ENCODE results near the gene LRRC25. TPM values are rescaled to one million over a fixed set of nuclear protein-coding genes. Genes with fewer than 3 reads are reported as not detected.
A peak's percentile ranks its signal among the peaks of the same experiment; 100 is the strongest.
"Not testable (repeated sequence)": the region's sequence is repeated elsewhere in the genome, so short reads cannot be mapped to it uniquely, and the experiment has no call there.

The LRRC25 gene
- total RNA-seq, 1 experiment from 2014 or later = not detected

DNA sequence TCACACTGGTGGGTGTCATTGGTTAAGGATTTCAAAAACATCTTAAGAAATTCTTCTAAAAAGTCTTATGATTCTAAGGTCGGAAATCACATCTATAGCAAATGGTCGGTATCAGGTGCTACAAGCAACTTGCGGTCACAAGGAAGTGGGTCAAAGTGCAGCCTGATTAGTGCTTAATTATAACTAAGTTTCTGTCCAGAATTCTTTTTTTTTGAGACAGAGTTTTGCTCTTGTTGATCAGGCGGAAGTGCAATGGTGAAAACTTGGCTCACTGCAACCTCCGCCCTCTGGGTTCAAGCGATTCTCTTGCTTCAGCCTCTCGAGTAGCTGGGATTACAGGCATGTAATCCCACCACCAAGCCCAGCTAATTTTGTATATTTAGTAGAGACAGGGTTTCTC lies 12.6 kb downstream of the LRRC25 start:
- DNase-seq (ENCODE audit: low read depth) = no peak

DNA sequence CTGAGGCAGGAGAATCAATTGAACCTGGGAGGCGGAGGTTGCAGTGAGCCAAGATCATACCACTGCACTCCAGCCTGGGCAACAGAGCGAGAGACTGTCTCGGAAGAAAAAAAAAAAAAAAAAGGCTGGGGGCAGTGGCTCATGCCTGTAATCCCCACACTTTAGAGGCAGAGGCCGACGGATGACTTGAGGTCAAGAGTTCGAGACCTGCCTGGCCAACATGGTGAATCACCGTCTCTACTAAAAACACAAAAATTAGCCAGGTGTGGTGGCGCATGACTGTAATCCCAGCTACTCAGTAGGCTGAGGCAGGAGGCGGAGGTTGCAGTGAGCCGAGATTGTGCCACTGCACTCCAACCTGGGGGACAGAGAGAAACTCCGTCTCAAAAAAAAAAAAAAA lies 13.8 kb downstream of the LRRC25 start:
- DNase-seq (ENCODE audit: low read depth) = not testable (repeated sequence)

GRCh38 chr19:18380843-18381242 lies 16.6 kb downstream of the LRRC25 start:
- DNase-seq (ENCODE audit: low read depth) = no peak

DNA sequence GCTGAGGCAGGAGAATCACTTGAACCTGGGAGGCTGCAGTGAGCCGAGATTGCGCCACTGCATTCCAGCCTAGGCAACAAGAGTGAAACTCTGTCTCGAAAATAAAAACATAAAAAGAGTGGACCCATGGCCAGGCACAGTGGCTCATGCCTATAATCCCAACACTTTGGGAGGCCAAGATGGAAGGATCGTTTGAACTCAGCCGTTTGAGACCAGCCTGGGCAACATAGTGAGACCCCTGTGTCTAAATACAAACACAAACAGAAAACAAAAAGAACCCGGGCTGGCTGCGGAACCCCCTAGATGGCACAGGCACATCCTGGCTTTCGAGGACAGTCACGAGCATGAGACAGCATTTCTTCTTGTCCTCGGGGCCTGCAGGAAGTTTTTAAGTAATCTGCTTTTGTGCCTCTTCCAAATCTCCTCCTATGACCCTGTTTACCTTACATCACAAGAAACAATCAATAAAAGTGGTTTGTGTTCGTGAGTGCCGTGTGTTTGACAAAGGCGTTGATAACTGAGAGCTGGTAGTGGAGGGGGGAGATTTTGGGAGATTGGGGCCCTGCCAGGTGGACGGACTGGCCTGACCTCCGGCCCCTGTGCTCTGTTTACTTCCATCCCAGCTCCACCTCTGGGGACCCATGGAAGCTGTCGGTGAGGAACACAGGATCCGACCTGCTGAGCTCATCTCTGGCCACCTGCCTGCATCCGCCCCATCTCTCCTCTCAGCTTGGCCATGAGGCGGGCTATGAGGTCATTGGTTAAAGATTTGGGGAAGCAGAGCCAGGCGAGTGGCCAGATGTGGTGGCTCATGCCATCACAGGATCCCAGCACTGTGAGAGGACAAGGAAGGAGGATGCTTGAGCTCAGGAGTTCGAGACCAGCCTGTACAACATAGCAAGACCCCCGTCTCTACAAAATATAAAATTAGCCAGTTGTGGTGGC lies 17.3 kb downstream of the LRRC25 start:
- no peak for DNase-seq (ENCODE audit: low read depth)

DNA sequence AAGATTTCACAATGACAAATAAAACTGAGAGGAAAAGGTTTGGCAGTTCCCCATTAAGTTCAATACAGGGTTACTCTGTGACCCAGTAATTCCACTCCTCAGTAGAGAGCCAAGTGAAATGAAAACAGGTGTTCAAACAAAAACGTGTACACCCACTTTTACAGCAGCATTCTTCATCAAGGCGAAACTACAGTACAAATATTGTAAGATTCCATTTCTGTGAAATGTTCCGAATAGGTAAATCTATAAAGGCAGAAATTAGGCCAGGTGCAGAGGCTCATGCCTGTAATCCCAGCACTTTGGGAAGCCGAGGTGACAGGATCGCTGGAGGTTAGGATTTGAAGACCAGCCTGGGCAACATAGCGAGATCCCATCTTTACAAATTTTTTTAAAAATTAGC lies 20.4 kb downstream of the LRRC25 start:
- DNase-seq (ENCODE audit: low read depth) = no peak

DNA sequence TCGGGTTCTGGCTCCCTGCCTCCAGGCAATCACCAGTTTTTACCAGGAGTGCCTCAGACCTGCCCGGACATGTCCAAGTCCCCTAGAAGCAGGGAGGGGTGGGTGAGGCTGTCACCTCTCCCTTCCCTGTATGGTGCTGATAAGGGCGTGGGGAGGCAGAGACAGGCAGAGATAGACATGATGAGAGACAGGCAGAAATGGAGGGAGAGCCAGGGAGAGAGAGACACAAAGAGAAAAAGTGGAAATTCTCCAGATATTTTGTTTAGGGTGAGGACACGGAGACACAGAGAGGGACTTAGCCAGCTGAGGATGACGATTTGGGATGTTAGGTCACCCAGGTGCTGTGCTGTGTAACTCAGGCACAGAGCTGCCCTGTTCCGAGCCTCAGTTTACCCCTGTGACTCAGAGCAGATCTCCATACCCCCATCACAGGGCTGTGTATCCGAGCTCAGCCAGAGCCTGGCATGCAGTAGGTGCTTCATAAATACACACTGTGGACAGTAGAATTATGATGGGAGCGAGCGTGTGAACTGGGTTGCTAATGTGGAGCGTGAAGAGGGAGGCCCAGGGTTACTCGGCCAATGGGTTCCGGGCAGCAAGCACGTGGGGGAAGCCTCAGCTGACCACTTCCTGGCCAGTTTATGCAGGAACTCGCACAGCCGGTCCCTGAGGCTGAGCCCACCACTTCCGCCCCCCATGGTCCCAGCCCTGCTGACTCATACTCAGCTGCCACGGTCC lies 23.4 kb downstream of the LRRC25 start:
- DNase-seq (ENCODE audit: low read depth) = peak; percentile 100

GRCh38 chr19:18373407-18373891 lies 24.0 kb downstream of the LRRC25 start:
- DNase-seq (ENCODE audit: low read depth) = no peak

- DNase-seq (ENCODE audit: low read depth) = no peak
Measured at GRCh38 chr19:18368504-18369222, 28.8 kb downstream of the LRRC25 start.

DNA sequence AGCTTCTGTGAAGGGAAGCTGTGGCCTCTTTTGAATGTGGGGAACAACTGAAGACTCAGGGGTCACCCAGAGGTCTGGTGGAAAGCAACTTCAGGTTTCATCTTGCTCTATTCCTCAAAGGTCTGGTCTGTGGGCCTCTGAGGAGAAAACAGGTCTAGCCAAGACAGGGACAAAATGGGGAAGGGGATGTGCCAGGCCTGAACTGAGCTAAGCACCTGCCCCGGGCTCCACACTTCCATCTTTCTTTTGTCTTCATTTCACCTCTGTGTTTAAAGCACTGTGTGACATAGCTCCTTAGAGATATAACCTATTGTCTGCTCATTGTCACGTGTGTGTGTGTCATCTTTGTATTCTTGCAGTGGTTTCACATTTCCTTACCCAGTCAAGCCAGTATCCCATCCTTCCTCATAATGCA lies 31.4 kb downstream of the LRRC25 start:
- DNase-seq (ENCODE audit: low read depth) = peak; percentile 76

GRCh38 chr19:18364826-18365528 lies 32.4 kb downstream of the LRRC25 start:
- peak; percentile 96 for DNase-seq (ENCODE audit: low read depth)

- DNase-seq (ENCODE audit: low read depth) = not testable (repeated sequence)
Measured at GRCh38 chr19:18364277-18364825, 33.1 kb downstream of the LRRC25 start.

DNA sequence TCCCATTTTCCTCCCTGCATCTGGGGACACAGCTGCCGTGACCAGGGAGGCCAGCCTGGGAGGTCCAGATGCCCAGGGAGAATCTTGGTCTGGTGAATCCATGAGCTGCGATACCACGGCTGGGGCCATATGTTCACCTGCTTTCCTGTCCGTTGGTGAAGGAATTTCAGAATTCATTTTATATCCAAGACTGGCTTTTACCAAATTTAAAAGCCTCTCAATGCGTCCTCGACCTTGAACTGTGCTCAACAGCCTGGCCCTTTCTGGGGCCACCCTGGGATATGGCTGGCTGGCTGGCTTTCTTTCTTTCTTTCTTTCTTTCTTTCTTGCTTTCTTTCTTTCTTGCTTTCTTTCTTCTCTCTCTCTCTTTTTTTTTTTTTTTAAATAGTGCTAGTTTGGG lies 33.6 kb downstream of the LRRC25 start:
- DNase-seq (ENCODE audit: low read depth) = no peak

DNA sequence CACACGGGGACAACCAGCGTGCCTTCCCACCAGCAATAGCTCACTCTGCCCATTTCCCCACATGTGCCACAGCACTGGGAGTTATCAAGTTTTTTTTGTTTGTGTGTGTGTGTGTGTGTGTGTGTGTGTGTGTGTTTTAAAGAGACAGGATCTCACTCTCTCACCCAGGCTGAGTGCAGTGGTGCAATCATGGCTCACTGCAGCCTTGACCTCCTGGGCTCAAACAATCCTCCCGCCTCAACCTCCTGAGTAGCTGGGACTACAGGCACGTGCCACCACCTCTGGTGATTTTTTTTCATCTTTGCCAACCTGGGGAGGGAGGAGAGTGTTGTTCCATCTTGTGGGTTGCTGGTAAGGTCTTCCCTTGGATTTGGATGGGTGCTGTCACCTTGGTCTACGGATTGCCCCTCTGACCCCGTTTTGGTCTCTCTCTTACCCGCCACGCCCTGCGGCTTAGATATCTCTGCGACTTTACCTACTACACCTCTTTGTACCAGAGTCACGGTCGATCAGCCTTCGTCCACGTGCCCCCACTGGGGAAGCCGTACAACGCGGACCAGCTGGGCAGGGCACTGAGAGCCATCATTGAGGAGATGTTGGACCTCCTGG lies 34.4 kb downstream of the LRRC25 start:
- no peak for DNase-seq (ENCODE audit: low read depth)

DNA sequence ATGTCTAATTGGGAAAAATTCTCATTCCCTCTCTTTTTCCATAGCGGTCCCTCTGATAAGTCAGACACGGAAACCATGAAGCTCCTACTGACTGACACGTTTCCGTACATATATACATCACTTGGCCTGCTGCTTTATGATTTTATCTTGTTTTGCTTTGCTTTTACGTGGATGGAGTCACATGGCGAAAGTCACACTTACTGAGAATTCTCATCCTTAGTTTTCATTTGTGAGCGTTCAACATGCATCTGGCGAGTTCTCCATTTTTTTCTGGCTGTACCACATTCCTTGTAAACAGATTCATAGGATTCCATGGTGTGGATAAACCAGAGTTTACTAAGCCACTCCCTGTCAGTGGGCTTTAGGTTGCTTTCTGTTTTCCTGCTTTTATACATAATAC lies 35.8 kb downstream of the LRRC25 start:
- no peak for DNase-seq (ENCODE audit: low read depth)

DNA sequence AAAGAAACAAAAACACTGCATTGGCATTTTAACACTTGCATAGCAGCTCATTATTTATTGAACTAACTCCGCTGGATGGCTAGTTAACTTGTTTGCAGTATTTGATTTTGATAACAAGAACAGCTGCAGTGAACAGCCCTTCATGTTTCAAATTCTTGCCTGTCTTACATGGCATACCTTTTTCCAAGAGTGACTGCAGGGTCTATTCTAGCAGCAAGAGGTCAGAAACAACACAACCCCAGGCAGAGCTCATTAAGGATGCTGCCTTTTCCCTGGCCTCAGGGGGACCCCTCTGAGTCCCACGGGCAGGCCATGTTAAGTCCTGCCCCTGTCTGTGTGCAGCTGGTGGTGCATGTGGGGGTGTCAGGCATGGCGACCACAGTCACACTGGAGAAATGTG lies 40.4 kb downstream of the LRRC25 start:
- no peak for DNase-seq (ENCODE audit: low read depth)

DNA sequence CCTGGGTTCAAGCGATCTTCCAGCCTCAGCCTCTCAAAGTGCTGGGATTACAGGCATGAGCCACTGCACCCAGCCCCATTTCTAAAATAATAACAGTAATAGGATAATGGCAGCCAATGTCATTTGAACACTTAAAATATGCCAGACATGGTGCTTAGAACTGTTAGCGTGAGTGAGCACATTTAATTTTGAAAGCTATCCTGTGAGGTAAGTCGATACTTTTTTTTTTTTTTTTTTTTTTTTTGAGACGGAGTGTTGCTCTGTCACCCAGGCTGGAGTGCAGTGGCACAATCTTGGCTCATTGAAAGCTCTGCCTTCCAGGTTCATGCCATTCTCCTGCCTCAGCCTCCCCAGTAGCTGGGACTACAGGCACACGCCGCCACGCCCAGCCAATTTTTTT lies 42.7 kb downstream of the LRRC25 start:
- not testable (repeated sequence) for DNase-seq (ENCODE audit: low read depth)

GRCh38 chr19:18353378-18354005 lies 43.9 kb downstream of the LRRC25 start:
- DNase-seq (ENCODE audit: low read depth) = no peak

DNA sequence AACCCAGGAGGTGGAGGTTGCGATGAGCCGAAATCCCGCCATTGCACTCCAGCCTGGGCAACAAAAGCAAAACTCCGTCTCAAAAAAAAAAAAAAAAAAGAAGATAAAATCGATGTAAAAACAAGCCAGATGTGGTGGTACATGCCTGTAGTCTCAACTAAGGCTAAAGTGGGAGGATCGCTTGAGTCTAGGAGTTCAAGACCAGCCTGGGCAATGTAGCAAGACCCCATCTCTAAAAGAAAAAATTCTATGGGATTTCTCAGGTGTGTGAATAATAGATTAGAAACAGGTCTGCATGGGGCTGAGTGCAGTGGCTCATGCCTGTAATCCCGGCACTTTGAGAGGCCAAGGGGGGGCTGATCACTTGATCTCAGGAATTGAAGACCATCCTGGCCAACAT lies 45.9 kb downstream of the LRRC25 start:
- DNase-seq (ENCODE audit: low read depth) = no peak

- DNase-seq (ENCODE audit: low read depth) = no peak
Measured at GRCh38 chr19:18350490-18350889, 46.9 kb downstream of the LRRC25 start.

Measured in HT1080 (cell line).